GM21390 (cell line): ENCODE data around the gene CD226.

Experiments
- ATAC-seq: cut with Tn5 transposase; IDR thresholded peaks from one replicate; pipeline ENCODE4 v1.9.1; 2021; ENCODE audit not compliant: unreplicated experiment

Gene CD226

GRCh38 chr18:69820538-69820937, 127.1 kb downstream of the CD226 start:
- ATAC-seq: no peak

- no peak for ATAC-seq
Measured at GRCh38 chr18:69819460-69819859, 128.2 kb downstream of the CD226 start.

- no peak for ATAC-seq
Measured at GRCh38 chr18:69817335-69817940, 130.2 kb downstream of the CD226 start.

- ATAC-seq: no peak
Measured at GRCh38 chr18:69814861-69815385, 132.8 kb downstream of the CD226 start.

GRCh38 chr18:69813559-69813958, 134.1 kb downstream of the CD226 start:
- ATAC-seq: no peak

- no peak for ATAC-seq
Measured at GRCh38 chr18:69808399-69808798, 139.3 kb downstream of the CD226 start.

GRCh38 chr18:69804776-69805501, 142.7 kb downstream of the CD226 start:
- ATAC-seq: no peak
